Measurements from ENCODE around the gene MAP2K5. TPM values are rescaled to one million over a fixed set of nuclear protein-coding genes. Genes with fewer than 3 reads are reported as not detected.

MAP2K5 gene
- total and polyA plus RNA-seq, 10 of the 15 experiments (the other 5 are each of a cell fraction or from before 2014, with no cell fraction given), result 1.3 to 19.4 (median 9.6) TPM

- TF ChIP-seq, protein P1, sequence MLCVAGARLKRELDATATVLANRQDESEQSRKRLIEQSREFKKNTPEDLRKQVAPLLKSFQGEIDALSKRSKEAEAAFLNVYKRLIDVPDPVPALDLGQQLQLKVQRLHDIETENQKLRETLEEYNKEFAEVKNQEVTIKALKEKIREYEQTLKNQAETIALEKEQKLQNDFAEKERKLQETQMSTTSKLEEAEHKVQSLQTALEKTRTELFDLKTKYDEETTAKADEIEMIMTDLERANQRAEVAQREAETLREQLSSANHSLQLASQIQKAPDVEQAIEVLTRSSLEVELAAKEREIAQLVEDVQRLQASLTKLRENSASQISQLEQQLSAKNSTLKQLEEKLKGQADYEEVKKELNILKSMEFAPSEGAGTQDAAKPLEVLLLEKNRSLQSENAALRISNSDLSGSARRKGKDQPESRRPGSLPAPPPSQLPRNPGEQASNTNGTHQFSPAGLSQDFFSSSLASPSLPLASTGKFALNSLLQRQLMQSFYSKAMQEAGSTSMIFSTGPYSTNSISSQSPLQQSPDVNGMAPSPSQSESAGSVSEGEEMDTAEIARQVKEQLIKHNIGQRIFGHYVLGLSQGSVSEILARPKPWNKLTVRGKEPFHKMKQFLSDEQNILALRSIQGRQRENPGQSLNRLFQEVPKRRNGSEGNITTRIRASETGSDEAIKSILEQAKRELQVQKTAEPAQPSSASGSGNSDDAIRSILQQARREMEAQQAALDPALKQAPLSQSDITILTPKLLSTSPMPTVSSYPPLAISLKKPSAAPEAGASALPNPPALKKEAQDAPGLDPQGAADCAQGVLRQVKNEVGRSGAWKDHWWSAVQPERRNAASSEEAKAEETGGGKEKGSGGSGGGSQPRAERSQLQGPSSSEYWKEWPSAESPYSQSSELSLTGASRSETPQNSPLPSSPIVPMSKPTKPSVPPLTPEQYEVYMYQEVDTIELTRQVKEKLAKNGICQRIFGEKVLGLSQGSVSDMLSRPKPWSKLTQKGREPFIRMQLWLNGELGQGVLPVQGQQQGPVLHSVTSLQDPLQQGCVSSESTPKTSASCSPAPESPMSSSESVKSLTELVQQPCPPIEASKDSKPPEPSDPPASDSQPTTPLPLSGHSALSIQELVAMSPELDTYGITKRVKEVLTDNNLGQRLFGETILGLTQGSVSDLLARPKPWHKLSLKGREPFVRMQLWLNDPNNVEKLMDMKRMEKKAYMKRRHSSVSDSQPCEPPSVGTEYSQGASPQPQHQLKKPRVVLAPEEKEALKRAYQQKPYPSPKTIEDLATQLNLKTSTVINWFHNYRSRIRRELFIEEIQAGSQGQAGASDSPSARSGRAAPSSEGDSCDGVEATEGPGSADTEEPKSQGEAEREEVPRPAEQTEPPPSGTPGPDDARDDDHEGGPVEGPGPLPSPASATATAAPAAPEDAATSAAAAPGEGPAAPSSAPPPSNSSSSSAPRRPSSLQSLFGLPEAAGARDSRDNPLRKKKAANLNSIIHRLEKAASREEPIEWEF (IDR thresholded peaks at IDR 0.05; ENCODE audit: insufficient replicate concordance, low read depth, low read length), result no peak
- TF ChIP-seq SUPT20H (IDR thresholded peaks at IDR 0.05; ENCODE audit: borderline replicate concordance, control insufficient read depth, low read depth, low read length) (no peak), ESRRA (IDR thresholded peaks at IDR 0.05; ENCODE audit: low read length) (no peak), DPF2 (IDR thresholded peaks at IDR 0.05) (peak; percentile 52; the same call in 1 of the 2 replicates), RELB (IDR thresholded peaks at IDR 0.05; ENCODE audit: low read depth) (no peak), NFYA (IDR thresholded peaks at IDR 0.05; ENCODE audit: borderline replicate concordance, low read depth, low read length) (no peak), E2F8 (IDR thresholded peaks at IDR 0.05; ENCODE audit: low read depth, partially characterized antibody) (peak; percentile 73), POLR2A (IDR thresholded peaks at IDR 0.05; ENCODE audit: low read depth, low read length) (peak; percentile 94), RAD21 (IDR thresholded peaks at IDR 0.05; ENCODE audit: insufficient read depth, low read depth, low read length) (0 out of 2 replicates have a peak, but pooled peaks have one; percentile 3), MTA2 (IDR thresholded peaks at IDR 0.05; ENCODE audit: low read depth) (peak; percentile 40), POU2F2 (IDR thresholded peaks at IDR 0.05; ENCODE audit: borderline replicate concordance, low read depth, low read length) (peak; percentile 97)
- TF ChIP-seq, protein P2, sequence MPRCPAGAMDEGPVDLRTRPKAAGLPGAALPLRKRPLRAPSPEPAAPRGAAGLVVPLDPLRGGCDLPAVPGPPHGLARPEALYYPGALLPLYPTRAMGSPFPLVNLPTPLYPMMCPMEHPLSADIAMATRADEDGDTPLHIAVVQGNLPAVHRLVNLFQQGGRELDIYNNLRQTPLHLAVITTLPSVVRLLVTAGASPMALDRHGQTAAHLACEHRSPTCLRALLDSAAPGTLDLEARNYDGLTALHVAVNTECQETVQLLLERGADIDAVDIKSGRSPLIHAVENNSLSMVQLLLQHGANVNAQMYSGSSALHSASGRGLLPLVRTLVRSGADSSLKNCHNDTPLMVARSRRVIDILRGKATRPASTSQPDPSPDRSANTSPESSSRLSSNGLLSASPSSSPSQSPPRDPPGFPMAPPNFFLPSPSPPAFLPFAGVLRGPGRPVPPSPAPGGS (IDR thresholded peaks at IDR 0.05; ENCODE audit: borderline replicate concordance, insufficient read depth, low read depth, low read length, poor library complexity, severe bottlenecking), result no peak
- TF ChIP-seq, protein P3, sequence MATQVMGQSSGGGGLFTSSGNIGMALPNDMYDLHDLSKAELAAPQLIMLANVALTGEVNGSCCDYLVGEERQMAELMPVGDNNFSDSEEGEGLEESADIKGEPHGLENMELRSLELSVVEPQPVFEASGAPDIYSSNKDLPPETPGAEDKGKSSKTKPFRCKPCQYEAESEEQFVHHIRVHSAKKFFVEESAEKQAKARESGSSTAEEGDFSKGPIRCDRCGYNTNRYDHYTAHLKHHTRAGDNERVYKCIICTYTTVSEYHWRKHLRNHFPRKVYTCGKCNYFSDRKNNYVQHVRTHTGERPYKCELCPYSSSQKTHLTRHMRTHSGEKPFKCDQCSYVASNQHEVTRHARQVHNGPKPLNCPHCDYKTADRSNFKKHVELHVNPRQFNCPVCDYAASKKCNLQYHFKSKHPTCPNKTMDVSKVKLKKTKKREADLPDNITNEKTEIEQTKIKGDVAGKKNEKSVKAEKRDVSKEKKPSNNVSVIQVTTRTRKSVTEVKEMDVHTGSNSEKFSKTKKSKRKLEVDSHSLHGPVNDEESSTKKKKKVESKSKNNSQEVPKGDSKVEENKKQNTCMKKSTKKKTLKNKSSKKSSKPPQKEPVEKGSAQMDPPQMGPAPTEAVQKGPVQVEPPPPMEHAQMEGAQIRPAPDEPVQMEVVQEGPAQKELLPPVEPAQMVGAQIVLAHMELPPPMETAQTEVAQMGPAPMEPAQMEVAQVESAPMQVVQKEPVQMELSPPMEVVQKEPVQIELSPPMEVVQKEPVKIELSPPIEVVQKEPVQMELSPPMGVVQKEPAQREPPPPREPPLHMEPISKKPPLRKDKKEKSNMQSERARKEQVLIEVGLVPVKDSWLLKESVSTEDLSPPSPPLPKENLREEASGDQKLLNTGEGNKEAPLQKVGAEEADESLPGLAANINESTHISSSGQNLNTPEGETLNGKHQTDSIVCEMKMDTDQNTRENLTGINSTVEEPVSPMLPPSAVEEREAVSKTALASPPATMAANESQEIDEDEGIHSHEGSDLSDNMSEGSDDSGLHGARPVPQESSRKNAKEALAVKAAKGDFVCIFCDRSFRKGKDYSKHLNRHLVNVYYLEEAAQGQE (IDR thresholded peaks at IDR 0.05; ENCODE audit: low read depth, low read length), result no peak
Observed at GRCh38 chr15:67839929-67840748, 297.6 kb downstream of the MAP2K5 start, which contains the start of gene RNU6-1 (continued).

Data from GM12878 (cell line).